IPS DF 4.7 (cell line): ENCODE data around the gene GSTM4.
"Not testable (repeated sequence)": the region's sequence is repeated elsewhere in the genome, so short reads cannot be mapped to it uniquely, and the experiment has no call there.

Experiments used
- DNase-seq: peaks from one replicate; pipeline ENCODE4 v3.0.0-alpha.2; 2013; ENCODE audit warnings: low spot score; ENCODE audit errors: extremely low read depth

The GSTM4 gene

DNA sequence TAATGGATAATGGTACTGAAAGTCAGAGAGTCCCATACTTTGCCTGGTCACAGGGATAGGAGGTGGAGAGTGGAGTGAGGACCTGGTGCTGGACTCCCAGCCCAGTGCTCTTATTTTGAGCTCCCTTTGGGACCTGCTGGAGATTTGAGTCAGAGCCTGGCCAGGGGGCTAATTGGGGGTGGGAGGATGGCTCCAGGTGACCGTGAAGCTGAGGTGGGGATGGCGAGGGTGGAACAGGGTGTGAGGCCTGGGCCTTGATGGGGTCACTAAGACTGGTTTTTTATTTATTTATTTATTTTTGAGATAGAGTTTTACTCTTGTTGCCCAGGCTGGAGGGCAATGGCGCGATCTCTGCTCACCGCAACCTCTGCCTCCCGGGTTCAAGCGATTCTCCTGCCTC is 18.5 kb upstream of the GSTM4 start:
- no peak for DNase-seq

DNA sequence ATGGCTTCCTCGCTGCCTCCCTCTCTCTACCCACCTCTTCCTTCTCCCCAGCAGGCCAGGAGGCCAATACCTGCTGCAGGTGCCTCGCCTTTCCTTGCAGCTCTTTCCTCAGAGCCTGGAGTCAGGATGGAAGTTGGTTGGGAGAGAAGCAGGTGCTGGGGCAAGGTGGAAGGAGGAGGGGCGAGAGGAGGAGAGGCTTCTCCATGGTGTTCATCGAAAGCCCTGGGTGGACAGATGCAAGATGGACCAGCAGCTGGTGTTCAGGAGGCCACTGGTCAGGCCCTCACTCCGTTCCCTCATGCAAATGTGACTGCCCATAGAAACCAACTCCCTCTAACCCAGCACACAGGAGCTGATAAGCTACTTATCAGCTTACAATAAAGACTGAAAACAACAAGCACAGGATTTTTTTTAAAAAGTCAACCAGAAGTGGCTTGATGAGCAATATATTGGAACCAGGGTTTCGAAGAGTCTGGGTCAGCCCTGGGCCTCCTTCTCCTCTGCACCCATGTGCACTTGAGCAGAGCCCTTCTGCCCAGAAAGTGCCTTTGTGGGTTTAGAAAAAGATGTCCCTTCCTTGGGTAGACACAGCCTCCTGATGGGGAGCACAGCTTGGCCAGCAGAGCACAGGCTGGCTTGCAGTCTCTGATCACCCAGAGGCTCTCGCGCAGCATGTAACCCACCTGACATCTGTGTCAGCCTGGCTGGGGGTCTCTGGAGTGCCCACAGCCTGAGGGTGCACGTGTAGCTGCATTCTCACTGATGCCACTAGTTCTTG is 16.6 kb upstream of the GSTM4 start:
- DNase-seq: no peak

DNA sequence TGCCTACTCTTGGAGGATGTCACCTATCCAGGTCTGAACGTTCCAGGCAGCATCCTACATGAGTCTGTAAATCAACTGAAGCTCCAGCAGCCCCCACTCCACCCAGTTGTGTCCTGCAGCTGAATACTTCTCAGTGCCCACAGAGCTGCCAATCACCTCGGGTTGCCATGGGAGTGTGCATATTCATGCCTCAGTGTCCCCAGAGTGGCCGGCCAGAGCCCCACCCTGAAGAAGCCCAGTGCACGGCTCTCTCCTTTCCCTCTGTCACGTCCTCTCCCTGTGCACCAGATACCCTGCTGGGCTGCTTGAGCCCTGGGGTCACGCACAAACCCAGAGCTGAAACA is 16.1 kb upstream of the GSTM4 start:
- no peak for DNase-seq

DNA sequence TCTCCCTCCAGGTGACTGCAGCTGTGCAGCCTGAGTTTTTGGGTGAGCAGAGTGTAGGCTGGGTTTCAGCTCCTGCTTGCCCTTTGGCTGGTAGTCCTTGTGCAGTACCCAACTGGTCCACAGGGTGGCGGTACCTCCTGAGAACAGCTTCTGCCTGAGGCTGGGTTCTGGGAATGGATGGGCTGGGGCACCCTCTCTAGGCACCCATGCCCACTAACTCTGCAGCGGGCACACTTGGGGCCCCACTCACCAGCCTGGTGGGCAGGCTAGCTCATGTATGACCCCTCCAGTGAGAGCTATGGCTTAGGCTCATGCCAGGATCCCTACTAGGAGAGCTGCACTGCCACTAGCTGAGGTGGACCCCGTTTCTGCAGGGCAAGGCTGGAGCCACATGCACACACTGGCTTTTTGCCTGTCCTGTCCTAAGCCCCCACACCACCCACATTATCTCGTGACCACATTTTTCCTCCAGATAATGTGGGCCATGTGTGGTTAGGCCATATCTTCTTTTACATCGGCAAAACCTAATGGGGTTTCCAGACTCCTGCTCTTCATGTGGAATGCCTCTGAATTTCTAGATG is 15.5 kb upstream of the GSTM4 start:
- DNase-seq: no peak

DNA sequence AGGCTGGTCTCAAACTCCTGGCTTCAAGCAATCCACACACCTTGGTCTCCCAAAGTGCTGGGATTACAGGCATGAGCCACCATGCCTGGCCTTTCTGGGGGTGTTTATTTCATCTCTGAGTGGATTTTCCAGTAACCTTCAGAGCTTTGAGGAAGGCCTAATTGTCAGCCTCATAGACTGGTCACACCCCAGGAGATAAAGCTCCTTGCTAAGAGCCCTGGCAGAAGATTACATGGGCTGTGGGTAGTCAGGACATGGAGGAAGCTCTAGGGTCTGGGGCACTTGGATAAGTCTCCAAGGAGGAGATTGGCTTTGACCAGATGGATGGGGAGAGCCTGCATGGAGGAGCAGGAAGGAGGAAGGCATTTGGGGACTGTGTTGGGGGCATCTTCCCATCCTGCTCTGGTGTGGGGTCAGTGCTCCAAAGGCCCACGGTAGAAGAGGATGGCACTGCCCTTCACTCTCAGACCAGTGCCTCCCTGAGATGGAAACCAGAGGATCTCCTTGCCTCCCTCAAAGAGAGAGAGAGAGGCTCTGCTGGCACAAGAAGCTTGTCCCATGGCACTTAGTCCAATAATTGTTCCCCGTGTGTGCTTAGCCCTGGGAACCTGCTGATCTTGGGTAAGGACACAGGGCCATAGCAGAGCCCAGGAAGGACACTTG is 14.7 kb upstream of the GSTM4 start:
- no peak for DNase-seq

DNA sequence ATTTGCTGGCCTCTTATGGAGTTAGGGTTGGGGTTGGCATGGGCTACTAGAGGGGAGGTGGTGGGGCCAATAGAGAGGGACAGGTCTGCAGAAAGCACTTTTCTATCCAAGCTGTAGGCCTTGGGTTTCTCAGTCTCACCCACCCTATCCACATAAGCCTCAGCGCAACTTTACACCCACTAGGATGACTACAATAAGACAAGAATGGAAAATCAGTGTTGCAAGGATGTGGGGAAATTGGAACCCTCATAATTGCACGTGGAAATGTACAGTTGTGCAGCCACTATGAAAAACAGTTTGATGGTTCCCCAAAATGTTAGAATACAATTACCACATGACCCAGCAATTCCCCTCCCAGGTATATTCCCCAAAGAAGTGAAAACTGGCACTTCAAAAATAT is 14.0 kb upstream of the GSTM4 start:
- no peak for DNase-seq

DNA sequence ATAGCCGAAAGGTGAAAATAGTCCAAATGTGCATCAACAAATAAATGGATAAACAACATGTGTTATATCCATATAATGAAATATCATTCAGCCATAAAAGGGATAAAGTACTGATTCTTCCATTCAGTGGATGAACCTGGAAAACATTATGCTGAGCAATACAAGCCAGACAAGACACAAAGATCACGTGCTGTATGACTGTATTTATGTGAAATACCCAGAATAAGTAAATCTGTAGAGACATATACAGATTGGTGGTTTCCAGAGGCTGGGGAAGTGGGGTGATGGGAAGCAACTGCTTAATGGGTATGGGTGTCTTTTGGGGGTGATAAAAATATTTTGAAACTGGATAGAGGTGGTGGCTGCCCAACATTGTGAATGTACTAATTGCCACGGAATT is 13.3 kb upstream of the GSTM4 start:
- no peak for DNase-seq

DNA sequence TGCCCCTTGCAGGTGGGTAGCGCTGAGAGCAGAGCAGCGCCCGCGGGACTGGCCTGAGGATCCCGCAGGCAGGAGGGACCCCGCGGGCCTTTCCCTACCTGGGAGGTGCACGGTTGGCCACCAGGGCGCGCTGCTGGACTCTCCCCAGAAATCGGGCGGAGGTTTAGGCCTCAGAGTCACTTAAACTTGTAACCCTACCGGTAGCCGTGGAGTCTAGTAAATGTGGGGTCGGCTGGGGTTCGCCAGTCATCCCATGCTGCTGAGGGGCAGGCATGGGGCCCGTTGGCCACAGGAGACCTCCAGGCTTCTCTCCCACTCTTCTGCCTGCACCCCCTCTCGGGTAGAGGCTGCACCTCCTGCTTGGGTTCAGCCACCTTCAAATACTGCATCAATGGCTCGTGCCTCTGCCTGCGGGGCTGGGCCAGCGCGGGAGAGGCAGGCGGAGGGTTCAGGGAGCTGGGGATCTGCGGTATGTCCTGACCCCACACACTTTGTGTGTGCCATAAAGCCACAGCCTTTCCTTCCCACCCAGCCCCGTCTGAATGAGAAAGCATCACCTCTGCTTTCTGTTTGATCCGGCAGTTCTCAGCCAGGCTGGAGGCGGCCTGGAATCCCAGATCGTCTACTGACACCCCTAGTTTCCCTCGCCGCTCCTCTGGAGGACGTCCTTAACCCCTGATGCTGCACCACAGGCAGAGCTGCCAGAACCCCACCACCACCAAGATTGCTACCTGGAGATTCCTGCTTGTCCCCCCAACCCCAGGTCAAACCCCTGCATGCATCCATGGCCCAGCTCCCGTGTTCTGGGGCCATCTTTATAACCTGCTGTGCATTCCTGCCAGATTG is 12.3 kb upstream of the GSTM4 start:
- DNase-seq: no peak

DNA sequence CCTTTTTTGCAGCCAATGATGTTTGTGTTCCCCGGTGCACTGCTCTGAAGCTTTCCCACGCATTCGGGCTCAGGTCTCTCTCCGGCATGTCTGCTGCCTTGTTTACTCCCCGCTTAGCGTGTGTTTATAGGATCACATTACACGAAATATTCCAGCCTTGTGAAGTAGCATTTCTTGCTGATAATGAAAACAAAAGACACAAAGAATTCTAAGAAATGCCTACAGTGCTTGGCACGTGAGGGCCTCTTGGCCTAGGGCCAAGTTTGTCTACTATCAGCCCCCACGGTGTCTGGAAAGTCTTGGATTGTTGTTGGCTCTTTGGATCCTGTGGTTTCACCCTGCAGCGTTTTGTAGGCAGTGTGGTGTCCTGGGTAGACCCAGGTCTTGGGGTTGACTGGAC is 11.2 kb upstream of the GSTM4 start:
- no peak for DNase-seq

DNA sequence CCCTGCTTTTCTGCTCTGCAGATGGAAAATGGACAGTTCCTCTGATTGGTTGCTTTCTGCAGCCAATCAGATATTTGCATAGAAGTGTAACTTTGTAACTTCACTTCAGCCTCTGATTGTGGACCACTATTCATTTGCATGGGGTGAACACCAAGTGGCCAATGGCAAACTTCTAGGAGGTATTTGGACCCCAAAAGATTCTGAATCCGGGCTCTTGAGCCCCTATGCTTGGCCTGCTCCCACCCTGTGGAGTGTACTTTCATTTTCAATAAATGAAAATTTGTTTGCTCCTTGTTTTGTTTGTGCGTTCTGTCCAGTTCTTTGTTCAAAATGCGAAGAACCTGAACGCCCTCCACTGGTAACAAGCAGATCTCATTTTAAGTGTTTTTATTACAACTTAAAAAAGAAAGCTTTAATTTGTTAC is 6.4 kb upstream of the GSTM4 start:
- no peak for DNase-seq

DNA sequence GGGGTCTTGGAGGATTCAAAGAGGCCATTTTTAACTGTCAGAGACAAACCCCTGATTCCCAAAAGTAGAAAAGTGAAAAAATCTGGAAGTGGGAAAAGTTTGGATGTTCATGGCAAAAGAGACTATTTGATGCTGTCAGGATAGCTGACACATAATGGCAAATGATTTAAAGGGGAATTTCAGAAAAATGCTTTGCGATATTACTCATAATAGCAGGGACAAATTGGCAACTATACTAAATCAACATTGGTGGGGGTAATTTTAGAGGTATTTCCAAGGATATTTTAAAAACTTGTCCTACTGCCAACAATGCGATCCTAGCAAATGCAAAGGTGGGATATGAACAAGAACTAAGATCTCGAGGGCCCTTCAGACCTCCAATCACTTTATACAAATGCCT is 5.3 kb upstream of the GSTM4 start:
- no peak for DNase-seq

DNA sequence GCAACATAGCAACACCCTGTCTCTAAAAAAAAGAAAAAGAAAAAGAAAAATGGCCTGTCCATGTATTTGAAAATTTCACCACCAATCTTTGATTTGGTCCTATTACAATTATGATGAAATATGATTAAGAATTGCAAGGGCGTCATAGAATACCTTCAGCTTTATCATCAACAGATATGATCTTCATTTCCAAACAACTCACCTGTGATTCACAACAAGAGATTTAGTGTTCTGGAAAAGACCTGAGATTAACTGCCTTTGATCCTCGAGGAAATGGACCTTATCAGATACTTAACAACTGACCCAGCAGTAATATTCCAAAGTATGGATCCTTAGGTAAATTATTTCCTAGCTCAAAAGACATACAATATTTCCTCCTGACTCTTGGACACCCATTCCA is 3.5 kb upstream of the GSTM4 start:
- no peak for DNase-seq

DNA sequence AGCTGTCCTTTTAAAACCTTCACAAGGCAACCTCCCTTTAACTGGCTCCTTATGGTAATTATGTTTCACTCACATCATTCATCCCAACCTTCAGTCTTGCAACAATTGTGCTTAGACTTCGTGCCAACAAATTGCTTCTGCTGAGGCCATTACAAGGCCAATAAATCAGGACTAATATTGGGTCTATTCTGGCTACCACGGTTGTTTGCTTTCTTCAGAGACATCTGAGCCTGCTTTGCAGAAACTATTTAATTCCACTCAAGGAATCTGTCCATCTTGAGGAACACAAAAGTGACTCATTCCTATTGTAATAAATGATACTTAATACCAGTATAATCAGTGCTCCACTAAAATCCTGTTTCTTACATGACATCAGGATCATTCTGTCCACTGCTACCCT is 2.6 kb upstream of the GSTM4 start:
- DNase-seq: no peak

DNA sequence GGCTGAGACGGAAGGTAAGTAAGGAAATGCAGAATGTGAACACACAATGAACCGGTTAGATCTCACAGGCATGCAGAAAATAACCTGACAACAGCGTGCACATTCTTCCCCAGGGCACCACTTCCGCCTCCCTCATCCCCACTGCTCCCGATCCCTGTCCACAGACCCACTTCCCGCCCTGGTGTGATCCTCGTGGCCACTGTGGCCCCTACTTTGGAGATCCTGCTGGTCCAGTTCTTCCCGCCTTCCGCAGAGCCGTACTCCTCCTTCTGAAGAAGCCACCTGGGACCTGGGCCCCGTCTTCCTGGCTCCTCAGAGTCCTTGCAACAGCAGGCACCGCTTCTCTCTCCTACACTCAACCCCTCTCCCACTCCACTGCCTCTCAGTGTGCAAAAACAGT is 1.4 kb upstream of the GSTM4 start:
- DNase-seq: no peak

DNA sequence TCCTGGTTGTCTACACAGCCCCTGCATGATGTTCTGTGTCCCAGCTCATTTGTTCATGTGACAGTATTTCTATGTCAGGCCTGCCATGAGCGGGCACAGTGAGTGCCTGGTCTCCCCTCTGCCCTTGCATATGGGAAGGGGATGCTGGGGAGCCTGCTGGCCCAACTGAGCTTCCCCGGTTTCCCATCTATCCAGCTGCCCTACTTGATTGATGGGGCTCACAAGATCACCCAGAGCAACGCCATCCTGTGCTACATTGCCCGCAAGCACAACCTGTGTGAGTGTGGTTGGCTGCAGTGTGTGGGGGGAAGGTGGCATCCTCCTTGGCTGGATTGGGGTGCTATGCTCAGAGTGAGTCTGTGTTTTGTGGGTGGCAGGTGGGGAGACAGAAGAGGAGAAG is 1.5 kb downstream of the GSTM4 start:
- DNase-seq: no peak

DNA sequence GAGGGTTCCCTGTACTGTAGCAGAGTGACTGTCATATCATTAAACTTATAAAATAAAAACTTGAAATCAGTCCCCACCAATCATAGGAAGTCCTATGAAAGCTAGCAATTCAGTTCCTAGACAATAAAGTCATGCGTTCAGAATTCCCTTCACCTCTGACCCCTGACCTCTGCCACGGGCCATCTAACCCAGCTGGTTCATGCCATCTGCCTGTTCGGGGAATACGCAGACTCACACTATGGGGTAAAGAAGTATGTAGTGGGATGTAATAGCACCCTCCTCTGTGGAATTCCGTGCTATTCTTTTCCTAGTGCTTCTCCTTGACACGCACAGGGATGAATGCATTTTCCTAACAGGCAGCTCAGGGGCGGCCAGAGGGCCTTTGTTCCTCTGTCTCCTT is 2.1 kb downstream of the GSTM4 start:
- DNase-seq: no peak

DNA sequence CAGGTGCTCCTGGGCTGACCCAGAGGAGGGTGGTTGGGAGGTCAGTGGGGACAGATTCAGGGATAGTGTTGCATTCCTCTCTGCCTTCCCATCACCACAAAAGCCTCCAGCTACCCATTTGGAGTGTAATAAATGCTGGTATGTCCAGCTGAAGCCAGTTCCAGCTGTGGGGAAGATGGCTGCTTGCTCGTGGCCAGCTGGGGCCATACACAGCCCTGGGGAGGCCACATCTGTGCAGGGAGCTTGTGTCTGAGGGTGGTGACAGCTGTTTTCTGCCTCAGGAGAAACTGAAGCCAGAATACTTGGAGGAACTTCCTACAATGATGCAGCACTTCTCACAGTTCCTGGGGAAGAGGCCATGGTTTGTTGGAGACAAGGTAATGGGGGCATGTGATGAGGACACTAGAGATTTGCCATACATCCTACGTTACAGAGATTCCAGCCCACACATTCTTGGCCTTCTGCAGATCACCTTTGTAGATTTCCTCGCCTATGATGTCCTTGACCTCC is 2.7 kb downstream of the GSTM4 start:
- DNase-seq: no peak

DNA sequence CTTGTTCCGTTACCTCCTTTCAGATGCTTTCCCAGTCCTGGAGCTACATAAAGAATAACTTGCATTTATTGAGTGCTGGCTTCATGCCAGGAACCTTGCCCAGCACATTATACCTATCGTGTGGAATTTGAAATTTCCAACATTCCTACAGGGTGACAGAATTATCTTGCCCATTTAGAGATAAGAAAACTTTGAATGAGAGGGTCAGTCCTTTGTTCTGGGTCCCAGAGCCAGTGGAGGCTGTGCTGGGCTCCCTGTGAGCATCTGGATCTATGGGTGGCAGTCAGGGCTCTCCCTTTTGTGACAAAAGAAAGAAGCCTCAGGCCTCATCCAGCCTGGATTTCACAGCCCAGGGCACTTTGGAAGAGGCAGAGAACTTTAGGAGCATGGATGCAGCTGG is 3.2 kb downstream of the GSTM4 start:
- DNase-seq: no peak

DNA sequence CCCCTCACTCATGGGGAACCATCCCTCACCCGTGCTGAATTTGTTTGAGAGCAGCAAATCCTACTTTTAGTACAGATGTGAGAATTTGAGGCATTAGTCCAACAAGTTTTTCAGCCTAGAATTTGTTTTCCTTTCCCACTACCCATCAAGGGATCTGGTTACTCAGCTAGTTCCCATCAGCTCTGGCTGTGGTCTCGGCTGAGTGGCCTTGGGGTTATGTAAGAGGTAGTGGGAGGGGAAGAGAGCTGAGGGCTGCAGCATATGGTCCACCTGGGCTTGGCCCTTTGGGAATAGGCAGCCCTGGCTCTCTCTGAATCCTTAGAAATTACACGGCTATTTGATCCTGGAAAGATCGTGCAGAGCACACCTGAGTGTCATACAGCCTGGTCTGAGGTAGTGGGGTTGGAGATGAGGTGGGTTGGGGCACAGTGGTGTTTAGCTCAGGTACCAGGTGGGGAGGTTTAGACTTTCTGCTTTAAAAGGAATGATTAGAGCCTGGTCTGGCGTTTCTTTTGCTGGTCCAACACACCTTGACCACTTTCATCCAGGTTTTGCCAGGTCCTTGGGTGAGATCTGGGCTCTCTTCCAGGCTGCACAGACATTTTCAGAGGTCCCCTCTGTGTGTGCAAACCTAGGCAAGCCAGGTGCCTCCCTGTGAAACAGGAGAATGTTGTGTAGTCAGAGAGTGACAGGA is 4.2 kb downstream of the GSTM4 start:
- DNase-seq: no peak

DNA sequence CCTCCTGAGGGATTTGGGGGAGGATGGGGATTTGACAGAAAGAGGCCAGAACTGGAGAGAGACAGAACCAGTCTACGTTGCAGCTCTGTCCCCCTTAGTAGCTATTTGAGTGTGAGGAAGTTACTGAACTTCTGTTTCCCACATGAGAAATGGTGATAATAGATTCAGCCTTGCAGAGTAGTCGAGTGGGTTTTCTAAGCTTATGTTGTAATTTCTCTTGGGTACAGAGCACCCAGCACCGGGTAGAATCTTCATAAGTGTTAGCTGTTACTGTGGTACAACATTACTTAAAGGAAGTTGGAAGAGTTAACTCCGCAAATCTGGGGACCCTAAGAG is 4.8 kb downstream of the GSTM4 start:
- not testable (repeated sequence) for DNase-seq

DNA sequence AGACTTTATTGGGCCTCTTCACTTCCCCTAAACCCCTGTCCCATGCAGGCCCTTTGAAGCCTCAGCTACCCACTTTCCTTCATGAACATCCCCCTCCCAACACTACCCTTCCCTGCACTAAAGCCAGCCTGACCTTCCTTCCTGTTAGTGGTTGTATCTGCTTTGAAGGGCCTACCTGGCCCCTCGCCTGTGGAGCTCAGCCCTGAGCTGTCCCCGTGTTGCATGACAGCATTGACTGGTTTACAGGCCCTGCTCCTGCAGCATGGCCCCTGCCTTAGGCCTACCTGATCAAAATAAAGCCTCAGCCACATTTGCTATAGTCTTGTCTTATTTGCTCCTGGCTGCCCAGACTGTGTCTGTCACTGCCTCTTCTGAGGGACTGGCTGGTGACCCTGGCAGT is 5.5 kb downstream of the GSTM4 start:
- no peak for DNase-seq
